ENCODE data around the gene MYO10.

Gene MYO10

DNA sequence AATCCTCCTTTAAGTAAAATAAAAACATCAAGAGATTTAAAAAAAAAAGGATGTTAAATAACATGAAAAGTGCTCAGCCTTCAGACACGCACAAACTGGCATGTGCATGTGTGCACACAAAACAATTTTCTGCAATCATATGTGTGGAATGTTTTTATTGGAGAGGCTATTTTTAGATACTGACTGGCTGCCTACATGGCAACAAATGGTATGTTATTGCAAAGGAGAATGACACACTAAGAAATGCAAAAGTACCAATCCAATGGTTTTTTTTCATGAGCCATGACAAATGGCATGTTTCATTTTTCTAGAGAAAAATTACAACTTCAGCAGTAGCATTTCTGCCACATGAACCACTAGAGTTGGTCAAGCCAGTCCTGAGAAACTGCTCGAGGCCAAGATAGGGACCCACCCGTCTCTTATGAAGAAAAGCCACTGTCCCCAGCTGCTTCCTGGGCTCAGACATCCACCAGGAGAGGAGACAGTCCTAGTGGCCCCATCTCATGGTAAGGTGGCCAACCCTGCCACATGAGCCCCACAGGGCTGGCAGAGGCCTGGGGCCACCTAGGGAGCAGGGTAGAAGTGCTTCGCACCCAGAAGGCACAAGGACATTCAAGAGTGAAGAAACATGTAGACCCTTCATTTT, 116.4 kb downstream of the MYO10 start:
- TF ChIP-seq, protein P1, sequence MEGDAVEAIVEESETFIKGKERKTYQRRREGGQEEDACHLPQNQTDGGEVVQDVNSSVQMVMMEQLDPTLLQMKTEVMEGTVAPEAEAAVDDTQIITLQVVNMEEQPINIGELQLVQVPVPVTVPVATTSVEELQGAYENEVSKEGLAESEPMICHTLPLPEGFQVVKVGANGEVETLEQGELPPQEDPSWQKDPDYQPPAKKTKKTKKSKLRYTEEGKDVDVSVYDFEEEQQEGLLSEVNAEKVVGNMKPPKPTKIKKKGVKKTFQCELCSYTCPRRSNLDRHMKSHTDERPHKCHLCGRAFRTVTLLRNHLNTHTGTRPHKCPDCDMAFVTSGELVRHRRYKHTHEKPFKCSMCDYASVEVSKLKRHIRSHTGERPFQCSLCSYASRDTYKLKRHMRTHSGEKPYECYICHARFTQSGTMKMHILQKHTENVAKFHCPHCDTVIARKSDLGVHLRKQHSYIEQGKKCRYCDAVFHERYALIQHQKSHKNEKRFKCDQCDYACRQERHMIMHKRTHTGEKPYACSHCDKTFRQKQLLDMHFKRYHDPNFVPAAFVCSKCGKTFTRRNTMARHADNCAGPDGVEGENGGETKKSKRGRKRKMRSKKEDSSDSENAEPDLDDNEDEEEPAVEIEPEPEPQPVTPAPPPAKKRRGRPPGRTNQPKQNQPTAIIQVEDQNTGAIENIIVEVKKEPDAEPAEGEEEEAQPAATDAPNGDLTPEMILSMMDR (conservative IDR thresholded peaks at IDR 0.05; ENCODE audit: low read depth, low read length): no peak
- no peak overlapping the region for H3K4me3 ChIP-seq (ENCODE audit: low read length)
- DNase-seq (ENCODE audit: low read depth): no peak

DNA sequence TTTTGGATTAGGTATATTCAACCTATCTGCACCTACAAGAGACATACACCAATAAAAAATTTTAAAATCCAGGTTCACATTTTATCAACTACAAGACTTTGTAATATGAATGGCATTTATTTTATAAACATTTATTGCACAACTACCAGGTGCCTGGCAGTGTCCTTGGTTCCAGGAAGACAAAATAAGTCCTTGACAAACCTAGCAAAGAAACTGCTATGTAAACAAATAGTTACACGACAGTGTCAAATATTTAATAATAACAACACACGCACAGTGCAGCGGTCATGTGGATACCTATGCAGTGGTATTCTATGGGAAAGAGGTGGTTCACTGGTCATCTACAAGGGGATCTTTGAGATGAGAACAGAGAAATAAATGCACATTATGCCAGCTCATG, 120.7 kb downstream of the MYO10 start:
- DNase-seq (ENCODE audit: low read depth): no peak
- TF ChIP-seq, protein P1 (conservative IDR thresholded peaks at IDR 0.05; ENCODE audit: low read depth, low read length): no peak
- H3K4me3 ChIP-seq (ENCODE audit: low read length): no peak overlapping the region

DNA sequence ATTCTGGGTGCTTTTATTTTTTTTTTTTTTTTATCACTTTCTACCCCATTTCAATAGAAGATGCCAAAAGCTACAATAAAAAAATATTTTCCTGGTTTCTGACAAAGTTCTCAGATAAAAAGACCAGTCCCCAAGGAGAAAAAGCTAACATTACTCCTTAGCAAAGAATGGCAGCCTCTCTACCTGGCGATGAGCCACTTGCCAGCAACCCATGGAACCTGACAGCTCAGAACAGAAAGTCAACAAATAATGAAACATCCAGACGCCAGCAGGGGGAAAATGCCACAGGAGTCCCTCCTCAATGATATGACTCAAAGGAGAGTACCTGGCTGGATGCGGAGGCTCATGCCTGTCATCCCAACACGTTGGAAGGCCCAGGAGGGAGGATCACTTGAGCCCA, 123.2 kb downstream of the MYO10 start:
- no peak for DNase-seq (ENCODE audit: low read depth)
- TF ChIP-seq, protein P1 (conservative IDR thresholded peaks at IDR 0.05; ENCODE audit: low read depth, low read length): peak; percentile 5
- H3K4me3 ChIP-seq (ENCODE audit: low read length): no peak overlapping the region

DNA sequence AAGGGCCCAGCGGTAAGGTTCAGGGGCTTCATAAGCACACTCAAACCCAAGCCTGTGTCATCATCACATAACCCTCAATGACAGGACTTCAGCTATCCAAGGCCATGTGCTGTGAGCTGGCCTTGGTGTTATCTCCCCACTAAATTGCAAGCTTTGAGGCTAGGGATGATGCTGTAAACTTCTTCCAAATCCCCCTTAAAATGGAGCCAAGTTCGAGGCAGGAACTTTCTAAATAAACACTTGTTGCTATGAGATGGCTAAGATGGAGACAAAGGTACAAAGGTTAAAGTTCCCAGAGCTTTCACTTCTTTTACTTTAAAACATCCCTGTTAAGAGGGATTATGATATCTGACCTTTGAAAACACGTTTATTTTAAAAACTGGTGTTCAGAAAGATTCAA, 123.6 kb downstream of the MYO10 start:
- TF ChIP-seq, protein P1 (conservative IDR thresholded peaks at IDR 0.05; ENCODE audit: low read depth, low read length): no peak
- no peak for DNase-seq (ENCODE audit: low read depth)
- no peak overlapping the region for H3K4me3 ChIP-seq (ENCODE audit: low read length)

DNA sequence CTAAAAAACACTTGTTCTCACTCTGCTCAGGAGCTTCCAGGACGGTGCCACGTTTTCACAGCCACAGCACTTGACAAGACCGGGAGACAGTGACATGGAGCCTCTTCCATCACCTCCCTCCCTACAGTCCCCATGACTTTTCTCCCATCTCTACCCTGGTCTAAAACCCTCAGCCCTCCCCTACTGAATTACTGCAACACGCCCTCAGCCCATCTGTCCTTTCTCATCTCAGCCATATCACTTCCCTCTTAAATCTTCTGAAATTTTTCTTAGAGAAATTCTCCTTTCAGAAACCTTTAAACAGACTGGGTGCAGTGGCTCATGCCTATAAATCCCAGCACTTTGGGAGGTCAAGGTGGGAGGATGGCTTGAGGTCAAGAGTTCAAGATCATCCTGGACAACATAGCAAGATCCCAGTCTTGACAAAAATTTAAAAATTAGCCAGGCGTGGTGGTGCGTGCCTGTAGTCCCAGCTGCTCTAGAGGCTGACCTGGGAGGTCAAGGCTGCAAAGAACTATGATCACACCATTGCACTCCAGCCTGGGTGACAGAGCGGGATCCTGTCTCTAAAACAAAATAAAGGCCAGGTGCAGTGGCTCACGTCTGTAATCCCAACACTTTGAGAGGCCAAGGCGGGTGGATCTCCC, 125.8 kb downstream of the MYO10 start:
- no peak for DNase-seq (ENCODE audit: low read depth)
- TF ChIP-seq, protein P1 (conservative IDR thresholded peaks at IDR 0.05; ENCODE audit: low read depth, low read length): no peak
- H3K4me3 ChIP-seq (ENCODE audit: low read length): no peak overlapping the region

DNA sequence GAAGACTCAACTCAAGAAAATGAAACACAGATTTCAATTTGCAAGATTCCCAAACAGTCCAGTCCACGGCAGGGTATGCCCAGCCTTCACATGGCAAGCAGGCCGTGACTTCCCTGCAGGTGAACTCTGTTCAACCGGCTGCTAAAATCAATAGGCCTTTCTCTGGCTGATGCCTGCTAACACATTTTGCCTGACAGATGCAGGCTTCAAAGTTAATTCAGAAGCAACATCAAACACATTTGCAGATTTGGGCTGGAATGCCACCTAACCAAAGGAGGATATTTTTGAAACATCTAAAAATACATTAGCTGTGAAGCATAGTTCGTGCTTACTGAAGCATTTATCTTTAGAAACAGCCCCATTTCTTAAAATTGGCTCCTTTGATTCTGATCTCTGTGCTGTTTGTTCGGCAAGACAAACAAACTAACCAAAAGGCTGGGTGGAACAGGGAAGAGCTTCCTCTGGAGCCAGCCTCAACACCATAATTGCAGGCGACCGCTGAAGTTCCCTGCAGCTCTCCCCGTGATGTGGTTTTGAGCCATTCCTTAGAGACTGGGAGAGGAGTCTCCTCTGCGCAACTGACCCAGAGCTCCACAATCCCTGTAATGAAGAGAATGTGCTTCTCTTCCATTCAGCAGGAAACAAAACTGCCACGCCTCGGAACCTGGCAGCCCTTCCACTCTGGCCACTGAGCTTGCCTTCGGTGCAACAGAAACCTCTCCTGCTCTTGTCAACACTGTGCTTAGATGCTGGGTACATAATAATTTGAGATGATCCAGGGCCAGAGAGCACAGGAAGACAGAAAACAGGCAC, 126.5 kb downstream of the MYO10 start:
- H3K4me3 ChIP-seq (ENCODE audit: low read length): no peak overlapping the region
- no peak for DNase-seq (ENCODE audit: low read depth)
- TF ChIP-seq, protein P1 (conservative IDR thresholded peaks at IDR 0.05; ENCODE audit: low read depth, low read length): no peak
